Stimulated activated CD4-positive, alpha-beta T cell treated with anti-CD3 and anti-CD28 coated beads, TNF-alpha, amount 100 ng/mL, for 24 hours (primary cell): ENCODE data around the gene PKNOX2.

Source experiments
- DNase-seq, 3 experiments: peaks; one replicate each; pipeline ENCODE4 v3.0.0-alpha.2; 2020; ENCODE audit warnings: low read depth in 3 of 3

Gene PKNOX2

GRCh38 chr11:125164422-125165110, at the start of gene PKNOX2:
TSS of gene PKNOX2 (plus strand) at chr11:125164751. CDS start at chr11:125351306, 186,555 bp downstream.
- DNase-seq = peak; percentile 24 to 76 (median 60)

GRCh38 chr11:125117429-125117828, 47.1 kb upstream of the PKNOX2 start:
- no peak for DNase-seq

GRCh38 chr11:125123194-125123946, 41.2 kb upstream of the PKNOX2 start:
- DNase-seq = no peak

DNA sequence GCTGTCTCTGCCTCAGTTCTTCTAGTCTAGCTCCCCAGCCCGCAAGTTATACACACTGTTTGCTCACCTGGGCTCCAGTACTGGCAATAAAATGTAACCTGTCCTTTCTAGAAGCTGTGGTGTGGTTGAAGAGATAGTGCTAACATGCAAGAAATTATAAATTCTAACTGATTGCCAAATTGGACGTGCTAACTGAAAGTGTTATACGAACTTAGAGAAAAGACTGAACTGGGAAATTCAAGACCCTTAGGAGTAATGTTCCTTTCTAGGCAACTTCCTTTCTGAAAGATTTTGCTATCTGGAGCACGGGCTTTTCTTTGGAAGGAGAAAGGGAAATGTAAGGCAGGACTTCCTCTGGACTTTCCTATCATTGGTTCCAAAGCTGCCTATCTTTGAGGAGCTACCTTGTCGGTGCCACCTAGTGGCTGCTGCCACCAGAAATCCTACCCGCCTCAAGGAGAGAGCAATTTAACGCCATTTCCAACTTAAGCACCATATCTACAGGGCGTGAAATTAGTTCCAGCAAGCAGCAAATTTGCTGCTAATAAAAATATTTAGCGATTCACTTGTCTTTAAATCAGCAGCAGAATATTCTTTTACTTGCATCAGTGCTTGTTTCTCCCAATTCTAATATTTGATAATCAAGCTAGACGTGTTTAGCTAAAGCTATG, 40.5 kb upstream of the PKNOX2 start:
- peak in 2 of 3 experiments; percentile 12 to 37 for DNase-seq

GRCh38 chr11:125124618-125124992, 39.9 kb upstream of the PKNOX2 start:
- DNase-seq = no peak

GRCh38 chr11:125128450-125128849, 36.1 kb upstream of the PKNOX2 start:
- DNase-seq = no peak

DNA sequence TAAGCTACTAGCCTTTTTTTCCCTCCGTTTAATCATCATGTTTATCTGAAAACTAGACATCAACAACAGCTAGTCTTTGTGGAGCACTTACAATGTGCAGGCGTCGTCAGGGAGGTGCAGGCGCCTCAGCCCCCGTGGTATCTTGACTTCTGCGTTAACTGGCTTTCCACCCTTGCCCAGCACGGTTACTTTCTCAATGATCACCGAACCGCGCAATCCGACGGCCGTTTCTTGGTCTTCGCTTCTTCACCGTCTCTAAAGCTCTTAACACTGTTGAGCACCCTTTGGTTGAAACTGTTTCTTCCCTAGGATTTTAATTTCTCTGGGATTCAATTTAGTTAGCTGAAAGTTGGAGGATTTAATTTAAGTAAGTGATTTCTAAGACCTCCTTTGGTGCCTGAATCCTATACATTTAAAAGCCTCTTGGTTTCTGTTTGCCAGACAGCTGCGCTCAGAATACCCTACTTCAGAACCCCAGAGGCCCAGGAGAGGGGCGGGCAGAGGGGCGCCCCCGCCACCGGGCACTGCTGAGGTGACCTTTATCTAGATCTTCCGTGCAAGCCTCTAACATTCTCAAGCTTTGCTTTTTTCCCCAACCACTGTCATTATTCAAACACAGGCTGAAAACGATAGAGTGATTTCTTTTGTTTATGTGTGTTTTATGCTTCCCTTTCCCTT, 35.1 kb upstream of the PKNOX2 start:
- DNase-seq = no peak

DNA sequence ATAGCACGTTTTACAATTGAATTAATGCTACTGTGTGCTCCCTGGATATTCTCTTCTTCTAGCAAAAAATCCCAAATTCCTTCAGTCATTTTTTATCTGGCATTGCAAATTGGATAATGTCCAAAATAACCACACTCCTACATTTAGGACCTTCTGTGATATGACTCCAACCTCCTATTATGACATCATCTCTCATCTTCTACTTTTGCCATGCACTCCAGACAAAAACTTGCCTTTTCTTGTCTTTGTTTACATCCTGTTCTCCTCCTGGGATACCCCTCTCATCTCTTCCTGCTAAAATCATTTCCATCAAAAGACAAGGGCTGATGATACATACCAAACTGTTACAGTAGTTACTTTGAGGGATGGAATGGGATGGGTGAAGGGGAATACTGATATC, 32.5 kb upstream of the PKNOX2 start:
- DNase-seq = no peak

- DNase-seq = no peak
Observed at GRCh38 chr11:125132596-125132995, 32.0 kb upstream of the PKNOX2 start.

- no peak for DNase-seq
Observed at GRCh38 chr11:125136001-125136400, 28.6 kb upstream of the PKNOX2 start.

DNA sequence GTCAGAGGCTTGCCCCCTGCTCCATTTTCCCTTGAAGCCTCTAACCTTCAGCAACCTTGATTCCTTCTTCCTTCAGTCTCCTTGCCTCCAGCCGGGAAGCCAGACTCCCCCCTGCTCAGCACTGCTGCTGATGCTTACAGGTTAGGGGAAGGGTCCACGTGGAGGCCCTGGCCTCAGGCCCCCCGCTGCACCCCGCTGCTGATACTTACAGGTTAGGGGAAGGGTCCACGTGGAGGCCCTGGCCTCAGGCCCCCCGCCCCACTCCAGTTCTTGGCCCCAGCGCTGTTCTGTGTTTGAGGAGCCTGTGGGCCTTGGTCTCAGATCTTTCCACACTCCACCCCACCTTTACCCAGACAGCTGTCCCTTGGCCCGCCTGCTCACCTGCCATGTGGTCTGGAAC, 25.6 kb upstream of the PKNOX2 start:
- DNase-seq = no peak

DNA sequence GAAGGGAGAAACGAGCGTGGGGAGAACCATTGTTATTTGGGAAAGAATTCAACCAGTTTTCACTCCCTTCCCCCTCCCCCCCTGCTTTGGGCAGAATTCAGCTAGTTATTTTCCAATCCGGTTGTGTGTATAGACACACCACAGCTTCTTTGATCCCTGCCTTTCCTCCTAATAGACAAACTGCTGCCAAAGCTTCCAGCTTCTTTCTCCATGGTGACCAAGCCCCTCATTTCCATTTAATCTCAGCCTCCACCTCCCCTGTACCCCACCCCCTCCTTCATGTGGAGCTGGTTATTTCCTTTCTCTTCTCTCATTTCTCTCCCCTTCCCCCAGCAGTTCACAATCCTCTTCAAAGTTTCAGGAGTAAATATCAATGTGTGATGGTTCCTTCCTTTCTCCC, 24.8 kb upstream of the PKNOX2 start:
- no peak for DNase-seq

DNA sequence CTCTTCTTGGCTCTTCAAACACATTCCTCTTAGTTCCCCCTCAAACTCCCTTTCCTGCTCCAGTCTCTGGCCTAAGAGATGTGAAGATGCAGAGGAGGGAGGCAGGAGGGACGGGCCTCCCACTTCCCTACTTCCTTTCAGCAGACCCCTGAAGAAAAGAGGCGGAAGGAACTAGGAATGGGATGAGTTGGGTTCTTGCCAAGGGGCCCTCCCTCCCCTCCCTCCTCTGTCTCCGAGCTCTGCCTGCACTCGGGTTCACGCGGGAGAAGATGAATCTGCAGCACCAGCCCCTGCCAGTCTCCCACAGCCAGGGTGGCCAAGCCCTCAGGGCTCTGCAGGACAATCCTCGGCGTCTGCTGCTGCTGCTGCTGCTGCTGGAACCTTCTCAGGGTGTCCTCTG, 24.3 kb upstream of the PKNOX2 start:
- DNase-seq = no peak

DNA sequence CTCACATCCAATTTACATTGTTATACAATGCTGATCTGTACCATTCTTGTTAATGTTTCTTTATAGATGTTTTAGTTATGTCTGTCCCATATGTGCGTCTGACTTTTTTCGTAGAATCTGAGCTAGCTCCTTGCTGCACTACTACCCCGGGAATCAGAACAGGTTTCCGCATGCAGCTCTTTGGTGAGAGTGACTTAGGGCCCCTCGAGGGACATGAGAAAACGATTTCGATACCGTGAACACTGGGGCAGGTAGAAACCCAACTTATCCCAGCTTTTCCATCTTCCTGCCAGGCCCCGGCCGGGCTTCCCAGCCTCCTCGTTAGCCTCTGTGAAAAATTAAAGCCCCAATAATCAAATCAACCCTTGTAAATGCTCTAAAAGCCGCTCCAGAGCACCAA, 23.4 kb upstream of the PKNOX2 start:
- no peak for DNase-seq

GRCh38 chr11:125141686-125142535, 22.6 kb upstream of the PKNOX2 start:
- peak; percentile 11 to 47 (median 37) for DNase-seq

- DNase-seq = no peak
Observed at GRCh38 chr11:125146232-125146631, 18.3 kb upstream of the PKNOX2 start.

- no peak for DNase-seq
Observed at GRCh38 chr11:125147280-125147679, 17.3 kb upstream of the PKNOX2 start.

- no peak for DNase-seq
Observed at GRCh38 chr11:125148011-125148410, 16.5 kb upstream of the PKNOX2 start.

- no peak for DNase-seq
Observed at GRCh38 chr11:125148743-125149142, 15.8 kb upstream of the PKNOX2 start.

GRCh38 chr11:125153837-125154236, 10.7 kb upstream of the PKNOX2 start:
- no peak for DNase-seq

DNA sequence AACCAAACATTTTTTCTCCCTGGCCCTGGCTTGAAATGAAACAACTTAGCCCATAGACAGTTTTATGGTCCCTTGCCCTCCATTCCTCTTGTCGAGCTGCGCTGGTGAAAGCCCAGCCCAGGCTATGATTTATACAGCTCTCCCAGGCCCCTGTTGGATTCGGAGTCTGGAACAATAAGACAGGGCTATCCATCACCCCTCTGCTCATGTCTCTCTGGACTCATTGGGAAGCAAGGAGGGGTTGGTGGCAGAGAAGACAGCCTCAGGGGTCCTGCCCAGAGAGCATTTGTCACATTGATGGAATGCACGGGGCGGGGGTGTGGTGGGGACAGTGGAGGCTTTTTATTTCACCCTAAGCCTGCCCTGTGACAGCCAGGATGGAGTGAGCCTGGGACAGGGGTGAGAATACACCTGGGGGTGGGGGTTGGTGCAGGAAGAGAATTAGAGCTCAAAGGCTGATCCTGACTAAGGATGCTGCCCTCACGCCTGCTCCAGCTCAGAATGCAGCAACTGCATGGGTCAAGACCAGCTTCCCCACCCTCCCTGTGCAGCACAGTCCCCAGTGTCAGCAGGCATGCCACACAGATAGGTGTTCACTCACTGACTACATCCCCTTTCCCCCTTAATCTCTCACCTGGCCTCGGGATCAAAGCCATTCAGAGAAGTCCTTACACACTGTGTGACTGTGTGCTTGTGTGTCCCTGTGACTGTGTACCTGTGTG, 10.0 kb upstream of the PKNOX2 start:
- DNase-seq = no peak
